ENCODE data around the gene SPRY4.
"Not testable (repeated sequence)": the region's sequence is repeated elsewhere in the genome, so short reads cannot be mapped to it uniquely, and the experiment has no call there.

SPRY4 gene

DNA sequence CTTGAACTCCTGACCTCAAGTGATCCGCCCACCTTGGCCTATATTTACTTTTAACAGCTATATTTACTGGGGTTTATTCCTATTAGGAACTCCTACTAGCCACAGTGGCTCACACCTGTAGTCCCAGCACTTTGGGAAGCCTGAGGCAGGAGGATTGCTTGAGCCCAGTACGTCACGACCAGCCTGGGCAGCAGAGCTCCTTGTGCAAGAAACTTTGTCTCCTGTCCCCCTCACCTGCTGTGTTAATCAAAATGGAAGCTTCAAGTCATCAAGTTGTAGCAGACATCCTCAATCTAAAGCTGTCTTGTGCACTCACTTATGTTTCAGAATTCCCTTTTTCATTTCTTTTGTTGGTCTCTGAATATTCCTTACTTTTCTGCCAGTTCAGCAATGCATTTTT is 15.0 kb upstream of the SPRY4 start:
- H3K4me3 ChIP-seq (replicated peaks; ENCODE audit: insufficient read depth, low read length): no peak overlapping the region
- DNase-seq (ENCODE audit: low read depth in 1 of 2, low spot score in 1 of 2): no peak
- H3K27ac ChIP-seq (replicated peaks): no peak overlapping the region
- TF ChIP-seq POLR2AphosphoS5 (IDR thresholded peaks at IDR 0.05; ENCODE audit: low read depth) (no peak), SPI1 (IDR thresholded peaks at IDR 0.05; ENCODE audit: borderline replicate concordance, low read depth) (no peak), GABPA (IDR thresholded peaks at IDR 0.05; ENCODE audit: low read depth) (no peak)
- TF ChIP-seq, protein P1, sequence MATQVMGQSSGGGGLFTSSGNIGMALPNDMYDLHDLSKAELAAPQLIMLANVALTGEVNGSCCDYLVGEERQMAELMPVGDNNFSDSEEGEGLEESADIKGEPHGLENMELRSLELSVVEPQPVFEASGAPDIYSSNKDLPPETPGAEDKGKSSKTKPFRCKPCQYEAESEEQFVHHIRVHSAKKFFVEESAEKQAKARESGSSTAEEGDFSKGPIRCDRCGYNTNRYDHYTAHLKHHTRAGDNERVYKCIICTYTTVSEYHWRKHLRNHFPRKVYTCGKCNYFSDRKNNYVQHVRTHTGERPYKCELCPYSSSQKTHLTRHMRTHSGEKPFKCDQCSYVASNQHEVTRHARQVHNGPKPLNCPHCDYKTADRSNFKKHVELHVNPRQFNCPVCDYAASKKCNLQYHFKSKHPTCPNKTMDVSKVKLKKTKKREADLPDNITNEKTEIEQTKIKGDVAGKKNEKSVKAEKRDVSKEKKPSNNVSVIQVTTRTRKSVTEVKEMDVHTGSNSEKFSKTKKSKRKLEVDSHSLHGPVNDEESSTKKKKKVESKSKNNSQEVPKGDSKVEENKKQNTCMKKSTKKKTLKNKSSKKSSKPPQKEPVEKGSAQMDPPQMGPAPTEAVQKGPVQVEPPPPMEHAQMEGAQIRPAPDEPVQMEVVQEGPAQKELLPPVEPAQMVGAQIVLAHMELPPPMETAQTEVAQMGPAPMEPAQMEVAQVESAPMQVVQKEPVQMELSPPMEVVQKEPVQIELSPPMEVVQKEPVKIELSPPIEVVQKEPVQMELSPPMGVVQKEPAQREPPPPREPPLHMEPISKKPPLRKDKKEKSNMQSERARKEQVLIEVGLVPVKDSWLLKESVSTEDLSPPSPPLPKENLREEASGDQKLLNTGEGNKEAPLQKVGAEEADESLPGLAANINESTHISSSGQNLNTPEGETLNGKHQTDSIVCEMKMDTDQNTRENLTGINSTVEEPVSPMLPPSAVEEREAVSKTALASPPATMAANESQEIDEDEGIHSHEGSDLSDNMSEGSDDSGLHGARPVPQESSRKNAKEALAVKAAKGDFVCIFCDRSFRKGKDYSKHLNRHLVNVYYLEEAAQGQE (IDR thresholded peaks at IDR 0.05; ENCODE audit: insufficient replicate concordance, low read depth): no peak
- TF ChIP-seq, protein P2, sequence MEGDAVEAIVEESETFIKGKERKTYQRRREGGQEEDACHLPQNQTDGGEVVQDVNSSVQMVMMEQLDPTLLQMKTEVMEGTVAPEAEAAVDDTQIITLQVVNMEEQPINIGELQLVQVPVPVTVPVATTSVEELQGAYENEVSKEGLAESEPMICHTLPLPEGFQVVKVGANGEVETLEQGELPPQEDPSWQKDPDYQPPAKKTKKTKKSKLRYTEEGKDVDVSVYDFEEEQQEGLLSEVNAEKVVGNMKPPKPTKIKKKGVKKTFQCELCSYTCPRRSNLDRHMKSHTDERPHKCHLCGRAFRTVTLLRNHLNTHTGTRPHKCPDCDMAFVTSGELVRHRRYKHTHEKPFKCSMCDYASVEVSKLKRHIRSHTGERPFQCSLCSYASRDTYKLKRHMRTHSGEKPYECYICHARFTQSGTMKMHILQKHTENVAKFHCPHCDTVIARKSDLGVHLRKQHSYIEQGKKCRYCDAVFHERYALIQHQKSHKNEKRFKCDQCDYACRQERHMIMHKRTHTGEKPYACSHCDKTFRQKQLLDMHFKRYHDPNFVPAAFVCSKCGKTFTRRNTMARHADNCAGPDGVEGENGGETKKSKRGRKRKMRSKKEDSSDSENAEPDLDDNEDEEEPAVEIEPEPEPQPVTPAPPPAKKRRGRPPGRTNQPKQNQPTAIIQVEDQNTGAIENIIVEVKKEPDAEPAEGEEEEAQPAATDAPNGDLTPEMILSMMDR (IDR thresholded peaks at IDR 0.05; ENCODE audit: insufficient read depth, low read length): no peak
- no peaks in the 10 kb centered on the region for H3K27me3 ChIP-seq (ENCODE audit: insufficient read depth, poor library complexity, severe bottlenecking)

DNA sequence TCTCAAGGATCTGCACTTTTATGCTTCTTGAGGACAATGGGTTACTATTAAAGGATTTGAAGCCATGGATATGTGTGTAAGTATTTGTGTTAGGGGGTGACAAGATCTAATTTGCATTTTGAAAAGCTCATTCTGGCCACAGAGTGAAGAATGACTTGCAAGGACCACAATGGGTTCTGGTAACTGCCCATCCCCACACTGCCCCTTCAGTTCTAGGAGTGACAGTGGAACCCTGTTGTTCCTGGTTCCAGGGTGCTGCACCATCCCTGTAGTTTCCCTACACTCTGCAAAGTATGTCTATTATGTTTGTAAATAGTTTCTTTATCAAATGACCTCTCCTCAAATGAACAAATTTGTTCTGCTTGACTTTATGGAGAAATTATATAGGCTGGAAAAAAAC is 9.7 kb upstream of the SPRY4 start:
- TF ChIP-seq GABPA (IDR thresholded peaks at IDR 0.05; ENCODE audit: low read depth) (no peak), SPI1 (IDR thresholded peaks at IDR 0.05; ENCODE audit: borderline replicate concordance, low read depth) (no peak), POLR2AphosphoS5 (IDR thresholded peaks at IDR 0.05; ENCODE audit: low read depth) (no peak)
- TF ChIP-seq, protein P2 (IDR thresholded peaks at IDR 0.05; ENCODE audit: insufficient read depth, low read length): no peak
- TF ChIP-seq, protein P1 (IDR thresholded peaks at IDR 0.05; ENCODE audit: insufficient replicate concordance, low read depth): no peak
- Histone ChIP-seq H3K4me3 (replicated peaks; ENCODE audit: insufficient read depth, low read length) (no peak overlapping the region), H3K27ac (replicated peaks) (no peak overlapping the region), H3K27me3 (ENCODE audit: insufficient read depth, poor library complexity, severe bottlenecking) (peaks cover 2% of the 10 kb centered on the region)
- DNase-seq (ENCODE audit: low read depth in 1 of 2, low spot score in 1 of 2): no peak

DNA sequence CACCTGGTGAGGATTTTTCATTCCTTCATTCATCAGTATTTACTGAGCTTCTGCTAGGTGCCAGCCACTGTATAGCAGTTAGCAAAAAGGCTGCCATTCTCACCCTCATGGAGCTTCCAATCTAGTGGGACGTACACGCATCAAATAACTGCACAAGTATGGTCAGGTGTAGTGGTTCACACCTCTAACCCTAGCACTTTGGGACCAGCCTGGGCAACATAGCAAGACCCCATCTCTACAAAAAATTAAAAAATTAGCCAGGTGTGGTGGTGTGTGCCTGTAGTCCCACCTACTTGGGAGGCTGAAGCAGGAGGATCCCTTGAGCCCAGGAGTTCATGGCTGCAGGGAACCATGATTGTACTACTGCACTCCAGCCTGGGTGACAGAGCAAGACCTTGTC is 8.9 kb upstream of the SPRY4 start:
- not testable (repeated sequence) for H3K27me3 ChIP-seq (ENCODE audit: insufficient read depth, poor library complexity, severe bottlenecking); H3K27ac ChIP-seq (replicated peaks); H3K4me3 ChIP-seq (replicated peaks; ENCODE audit: insufficient read depth, low read length); DNase-seq (ENCODE audit: low read depth in 1 of 2, low spot score in 1 of 2)

DNA sequence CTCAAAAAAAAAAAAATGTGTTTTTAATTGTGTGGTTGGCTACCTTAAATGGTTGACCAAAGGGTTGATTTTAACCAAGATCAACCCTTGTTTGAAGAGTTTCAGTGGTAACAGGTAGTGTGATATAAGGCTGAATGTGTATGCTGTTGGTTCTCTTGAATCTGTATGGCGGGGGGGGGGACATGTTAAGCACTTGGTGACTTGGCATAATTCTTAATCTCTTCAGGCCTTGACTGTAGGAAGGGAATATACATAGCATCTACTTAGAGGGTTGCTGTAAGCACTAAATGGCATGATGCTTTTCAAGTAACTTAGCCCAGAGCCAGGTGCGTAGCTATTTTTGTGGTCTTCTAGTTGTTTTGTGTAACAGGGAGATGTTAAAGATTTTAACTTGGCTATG is 5.6 kb upstream of the SPRY4 start:
- Histone ChIP-seq H3K27me3 (ENCODE audit: insufficient read depth, poor library complexity, severe bottlenecking) (peaks cover 35% of the 10 kb centered on the region), H3K4me3 (replicated peaks; ENCODE audit: insufficient read depth, low read length) (no peak overlapping the region), H3K27ac (replicated peaks) (no peak overlapping the region)
- TF ChIP-seq SPI1 (IDR thresholded peaks at IDR 0.05; ENCODE audit: borderline replicate concordance, low read depth) (no peak), POLR2AphosphoS5 (IDR thresholded peaks at IDR 0.05; ENCODE audit: low read depth) (no peak), GABPA (IDR thresholded peaks at IDR 0.05; ENCODE audit: low read depth) (no peak)
- TF ChIP-seq, protein P1 (IDR thresholded peaks at IDR 0.05; ENCODE audit: insufficient replicate concordance, low read depth): no peak
- TF ChIP-seq, protein P2 (IDR thresholded peaks at IDR 0.05; ENCODE audit: insufficient read depth, low read length): no peak
- DNase-seq (ENCODE audit: low read depth in 1 of 2, low spot score in 1 of 2): no peak
